Hepatocyte (in vitro differentiated cells): Measurements from ENCODE around the gene SLC8A2.

Source experiments
- CTCF ChIP-seq: fragments of 200-600 bp; sonication (generic); IDR thresholded peaks from 2 replicates; pipeline ENCODE4 v1.5.1; 2016; ENCODE audit warnings: antibody characterized with exemption, mild to moderate bottlenecking; ENCODE audit not compliant: poor library complexity
- EZH2 ChIP-seq: fragments of 200-600 bp; sonication (generic); IDR thresholded peaks from 2 replicates; pipeline ENCODE4 v1.6.1; 2016; ENCODE audit warnings: antibody characterized with exemption, mild to moderate bottlenecking, borderline replicate concordance

- TF ChIP-seq EZH2 (no peak), CTCF (no peak)
These were observed 63.3 kb downstream of the SLC8A2 start for GRCh38 chr19:47408156-47408938.
